ENCODE measurements around the gene CEP104. TPM values are rescaled to one million over a fixed set of nuclear protein-coding genes. Genes with fewer than 3 reads are reported as not detected.

The CEP104 gene
- total RNA-seq, 2 donors from 2014 or later: 26.9 to 28.3 TPM

- no peaks in the 10 kb centered on the region for H3K9me3 Mint-ChIP-seq
- no peak for ATAC-seq
- no peak for DNase-seq (ENCODE audit: low spot score in 2 of 2)
- H3K27ac Mint-ChIP-seq: no peak overlapping the region
- H3K36me3 Mint-ChIP-seq: no peaks in the 10 kb centered on the region
Measured at GRCh38 chr1:3774276-3774945, 82.6 kb downstream of the CEP104 start.

GRCh38 chr1:3773572-3774275 is 83.3 kb downstream of the CEP104 start:
- ATAC-seq (no peak), DNase-seq (ENCODE audit: low spot score in 2 of 2) (no peak)
- H3K27ac Mint-ChIP-seq: no peak overlapping the region
- no peaks in the 10 kb centered on the region for H3K36me3 Mint-ChIP-seq
- no peaks in the 10 kb centered on the region for H3K9me3 Mint-ChIP-seq

- H3K27ac Mint-ChIP-seq: peak within 1 kb of the TSS in 1 of 2 donors; percentile 74
- no peaks in the 10 kb centered on the region for H3K36me3 Mint-ChIP-seq
- no peaks in the 10 kb centered on the region for H3K9me3 Mint-ChIP-seq
- DNase-seq (ENCODE audit: low spot score in 2 of 2): peak in 1 of 2 donors; percentile 21
- no peak for ATAC-seq
Measured at GRCh38 chr1:3772715-3773571, 84.1 kb downstream of the CEP104 start, which contains the start of gene SMIM1. TSS of gene SMIM1 (plus strand) at chr1:3772749. CDS start at chr1:3775374, 2,625 bp downstream.

- ATAC-seq: peak; percentile 81 to 85
- H3K9me3 Mint-ChIP-seq: no peaks in the 10 kb centered on the region
- H3K36me3 Mint-ChIP-seq: no peaks in the 10 kb centered on the region
- peak overlapping the region in 1 of 2 donors; percentile 74 for H3K27ac Mint-ChIP-seq
- DNase-seq (ENCODE audit: low spot score in 2 of 2): peak; percentile 85 to 89
Measured at GRCh38 chr1:3772027-3772714, 84.8 kb downstream of the CEP104 start.

- no peak for DNase-seq (ENCODE audit: low spot score in 2 of 2)
- no peaks in the 10 kb centered on the region for H3K9me3 Mint-ChIP-seq
- ATAC-seq: no peak
- no peaks in the 10 kb centered on the region for H3K36me3 Mint-ChIP-seq
- H3K27ac Mint-ChIP-seq: peak overlapping the region in 1 of 2 donors; percentile 74
Measured at GRCh38 chr1:3771108-3772026, 85.6 kb downstream of the CEP104 start.

- Mint-ChIP-seq H3K9me3 (no peaks in the 10 kb centered on the region), H3K36me3 (no peaks in the 10 kb centered on the region), H3K27ac (no peak overlapping the region)
- ATAC-seq (no peak), DNase-seq (ENCODE audit: low spot score in 2 of 2) (no peak)
Measured at GRCh38 chr1:3770047-3770765, 86.8 kb downstream of the CEP104 start.

GRCh38 chr1:3768811-3769390 is 88.1 kb downstream of the CEP104 start:
- H3K36me3 Mint-ChIP-seq: no peaks in the 10 kb centered on the region
- no peaks in the 10 kb centered on the region for H3K9me3 Mint-ChIP-seq
- DNase-seq (ENCODE audit: low spot score in 2 of 2) (no peak), ATAC-seq (no peak)
- H3K27ac Mint-ChIP-seq: no peak overlapping the region

GRCh38 chr1:3767328-3767925 is 89.6 kb downstream of the CEP104 start:
- Mint-ChIP-seq H3K27ac (no peak overlapping the region), H3K36me3 (no peaks in the 10 kb centered on the region), H3K9me3 (no peaks in the 10 kb centered on the region)
- no peak for ATAC-seq
- no peak for DNase-seq (ENCODE audit: low spot score in 2 of 2)

GRCh38 chr1:3763351-3764125 is 93.5 kb downstream of the CEP104 start:
- no peaks in the 10 kb centered on the region for H3K9me3 Mint-ChIP-seq
- no peak overlapping the region for H3K27ac Mint-ChIP-seq
- ATAC-seq (no peak), DNase-seq (ENCODE audit: low spot score in 2 of 2) (no peak)
- H3K36me3 Mint-ChIP-seq: peaks cover 0 to 8% of the 10 kb centered on the region in 2 donors

- no peak overlapping the region for H3K27ac Mint-ChIP-seq
- DNase-seq (ENCODE audit: low spot score in 2 of 2) (no peak), ATAC-seq (no peak)
- H3K9me3 Mint-ChIP-seq: no peaks in the 10 kb centered on the region
- peaks cover 0 to 8% of the 10 kb centered on the region in 2 donors for H3K36me3 Mint-ChIP-seq
Measured at GRCh38 chr1:3762873-3763228, 94.2 kb downstream of the CEP104 start.

- no peaks in the 10 kb centered on the region for H3K9me3 Mint-ChIP-seq
Measured at GRCh38 chr1:3762151-3762872, 94.7 kb downstream of the CEP104 start.

More at GRCh38 chr1:3762151-3762872, 94.7 kb downstream of the CEP104 start:
- no peak for DNase-seq (ENCODE audit: low spot score in 2 of 2)
- no peak for ATAC-seq
- peaks cover 0 to 8% of the 10 kb centered on the region in 2 donors for H3K36me3 Mint-ChIP-seq
- no peak overlapping the region for H3K27ac Mint-ChIP-seq

Data from activated naive CD4-positive, alpha-beta T cell treated with anti-CD3 and anti-CD28 coated beads, Interleukin-2, amount 50 U/mL, for 72 hours (primary cell).